ENCODE data around the gene SBSN.

The SBSN gene

GRCh38 chr19:35514282-35514809, 13.8 kb downstream of the SBSN start:
- H3K4me3 ChIP-seq (ENCODE audit: low read depth, low read length) = no peak overlapping the region
- no peak for DNase-seq (ENCODE audit: low read depth, low spot score)
- POLR2A ChIA-PET = no interaction called here

GRCh38 chr19:35513628-35514281, 14.4 kb downstream of the SBSN start, which contains the start of gene DMKN:
Gene DMKN, minus strand, starts transcription at chr19:35513649. Its CDS starts 174 bp downstream, at chr19:35513475.
- no peak for DNase-seq (ENCODE audit: low read depth, low spot score)
- H3K4me3 ChIP-seq (ENCODE audit: low read depth, low read length) = no peak within 1 kb of the TSS
- POLR2A ChIA-PET = interaction anchor here (0.6 kb wide), 1 partner anchor 446 kb away, joined by 3 read pairs; no protein-coding TSS in a partner anchor
- CTCF ChIA-PET = interaction anchor here (1.0 to 4.8 kb wide), 4 partner anchors 17 to 94 kb away, joined by 3 to 27 read pairs (median 4); no protein-coding TSS in a partner anchor
- TF ChIP-seq, protein P1, sequence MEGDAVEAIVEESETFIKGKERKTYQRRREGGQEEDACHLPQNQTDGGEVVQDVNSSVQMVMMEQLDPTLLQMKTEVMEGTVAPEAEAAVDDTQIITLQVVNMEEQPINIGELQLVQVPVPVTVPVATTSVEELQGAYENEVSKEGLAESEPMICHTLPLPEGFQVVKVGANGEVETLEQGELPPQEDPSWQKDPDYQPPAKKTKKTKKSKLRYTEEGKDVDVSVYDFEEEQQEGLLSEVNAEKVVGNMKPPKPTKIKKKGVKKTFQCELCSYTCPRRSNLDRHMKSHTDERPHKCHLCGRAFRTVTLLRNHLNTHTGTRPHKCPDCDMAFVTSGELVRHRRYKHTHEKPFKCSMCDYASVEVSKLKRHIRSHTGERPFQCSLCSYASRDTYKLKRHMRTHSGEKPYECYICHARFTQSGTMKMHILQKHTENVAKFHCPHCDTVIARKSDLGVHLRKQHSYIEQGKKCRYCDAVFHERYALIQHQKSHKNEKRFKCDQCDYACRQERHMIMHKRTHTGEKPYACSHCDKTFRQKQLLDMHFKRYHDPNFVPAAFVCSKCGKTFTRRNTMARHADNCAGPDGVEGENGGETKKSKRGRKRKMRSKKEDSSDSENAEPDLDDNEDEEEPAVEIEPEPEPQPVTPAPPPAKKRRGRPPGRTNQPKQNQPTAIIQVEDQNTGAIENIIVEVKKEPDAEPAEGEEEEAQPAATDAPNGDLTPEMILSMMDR (IDR thresholded peaks at IDR 0.05; ENCODE audit: insufficient read depth, low read length, missing control alignments) = no peak

More at GRCh38 chr19:35514282-35514809, 13.8 kb downstream of the SBSN start:
- CTCF ChIA-PET = interaction anchor here (1.0 to 4.8 kb wide), 5 partner anchors 9 to 94 kb away, joined by 3 to 27 read pairs (median 4); no protein-coding TSS in a partner anchor
- TF ChIP-seq, protein P1 (IDR thresholded peaks at IDR 0.05; ENCODE audit: insufficient read depth, low read length, missing control alignments) = no peak

GRCh38 chr19:35512831-35513627, 15.1 kb downstream of the SBSN start:
- H3K4me3 ChIP-seq (ENCODE audit: low read depth, low read length) = no peak overlapping the region
- CTCF ChIA-PET = interaction anchor here (1.2 kb wide), 1 partner anchor 10 kb away, joined by 3 read pairs; no protein-coding TSS in a partner anchor
- TF ChIP-seq, protein P1 (IDR thresholded peaks at IDR 0.05; ENCODE audit: insufficient read depth, low read length, missing control alignments) = no peak
- POLR2A ChIA-PET = interaction anchor here (0.6 kb wide), 1 partner anchor 446 kb away, joined by 3 read pairs; no protein-coding TSS in a partner anchor
- DNase-seq (ENCODE audit: low read depth, low spot score) = no peak

DNA sequence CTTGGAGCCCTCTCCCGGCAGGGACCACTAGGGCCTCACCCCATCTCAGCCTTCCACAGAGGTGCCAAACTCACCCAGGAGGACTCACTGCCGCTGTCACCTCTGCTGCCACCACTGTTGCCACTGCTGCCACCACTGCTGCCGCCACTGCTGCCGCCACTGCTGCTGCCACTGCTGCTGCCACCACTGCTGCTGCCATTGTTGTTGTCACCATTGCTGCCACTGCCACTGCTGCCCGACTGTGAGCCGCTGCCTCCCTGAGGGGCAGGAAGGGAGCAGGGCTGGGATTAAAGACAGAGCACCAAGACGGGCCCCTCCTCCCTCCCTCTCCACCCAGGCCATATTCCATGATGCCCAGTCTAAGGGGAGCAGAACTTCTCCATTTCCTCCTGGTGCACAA, 16.8 kb downstream of the SBSN start:
- POLR2A ChIA-PET = no interaction called here
- DNase-seq (ENCODE audit: low read depth, low spot score) = no peak
- no peak overlapping the region for H3K4me3 ChIP-seq (ENCODE audit: low read depth, low read length)
- TF ChIP-seq, protein P1 (IDR thresholded peaks at IDR 0.05; ENCODE audit: insufficient read depth, low read length, missing control alignments) = no peak
- CTCF ChIA-PET = interaction anchor here (1.1 to 7.3 kb wide), 14 partner anchors 9 to 331 kb away, joined by 3 to 106 read pairs (median 8); partner anchors contain the start of gene FFAR1

DNA sequence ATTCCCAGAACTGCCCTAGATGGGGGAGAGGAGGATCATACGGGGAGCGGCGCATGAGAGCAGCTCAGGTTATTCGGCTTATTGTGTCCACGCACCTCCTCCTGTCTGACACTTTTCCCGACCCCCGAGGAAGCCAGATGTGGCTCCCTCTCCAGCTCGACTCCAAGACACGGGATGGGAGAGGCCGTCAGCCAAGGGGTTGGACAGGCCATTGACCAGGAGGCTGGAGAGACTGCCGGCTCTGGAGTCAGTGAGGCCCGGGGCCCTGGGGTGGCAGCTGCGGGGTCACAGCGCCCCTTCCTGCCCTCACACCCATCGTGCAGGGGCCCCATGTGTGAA, 17.5 kb downstream of the SBSN start:
- CTCF ChIA-PET = interaction anchor here (0.6 to 7.3 kb wide), 24 partner anchors 9 to 330 kb away, joined by 3 to 106 read pairs (median 5); partner anchors contain the start of genes COX6B1 and FFAR1
- no peak overlapping the region; the same call in 1 of the 2 replicates for H3K4me3 ChIP-seq (ENCODE audit: low read depth, low read length)
- POLR2A ChIA-PET = no interaction called here
- no peak for DNase-seq (ENCODE audit: low read depth, low spot score)
- TF ChIP-seq, protein P1 (IDR thresholded peaks at IDR 0.05; ENCODE audit: insufficient read depth, low read length, missing control alignments) = no peak
